Measurements from ENCODE around the gene STMN3. TPM values are rescaled to one million over a fixed set of nuclear protein-coding genes. Genes with fewer than 3 reads are reported as not detected.
A peak's percentile ranks its signal among the peaks of the same experiment; 100 is the strongest.

The STMN3 gene
- total RNA-seq, 1 experiment from 2014 or later = 42.7 TPM

DNA sequence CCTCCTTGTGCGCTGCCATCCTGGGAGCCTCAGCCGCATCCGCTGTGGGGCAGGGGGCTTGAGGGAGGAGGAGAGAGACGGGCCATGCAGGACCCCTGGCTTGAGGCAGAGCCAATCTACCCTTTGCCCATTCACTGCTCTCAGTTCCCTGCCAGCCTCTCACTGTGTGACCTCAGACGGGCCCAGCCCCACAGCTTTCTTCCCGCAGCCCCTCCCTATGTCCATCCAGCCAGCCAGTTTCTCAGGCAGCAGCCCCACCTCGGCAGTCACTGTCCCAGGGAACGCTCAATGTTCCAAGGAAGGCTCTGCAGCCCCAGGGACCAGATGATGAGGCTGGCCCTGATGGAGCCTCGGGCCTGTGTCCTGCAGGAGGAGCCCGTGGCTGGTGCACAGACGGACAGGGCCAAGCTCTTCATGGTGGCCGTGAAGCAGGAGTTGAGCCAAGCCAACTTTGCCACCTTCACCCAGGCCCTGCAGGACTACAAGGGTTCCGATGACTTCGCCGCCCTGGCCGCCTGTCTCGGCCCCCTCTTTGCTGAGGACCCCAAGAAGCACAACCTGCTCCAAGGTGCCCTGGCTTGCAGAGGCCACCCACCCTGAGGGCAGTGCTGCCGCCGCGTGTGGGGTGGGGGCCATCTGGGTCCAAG is 39.3 kb upstream of the STMN3 start:
- no peak for DNase-seq (ENCODE audit: low read depth, low spot score)
- ATAC-seq = peak; percentile 40
- Histone ChIP-seq H3K4me3 (ENCODE audit: low read depth in 2 of 2, low read length in 2 of 2) (no peak overlapping the region), H3K9me3 (ENCODE audit: control insufficient read depth, insufficient read depth, low read depth, low read length) (no peaks in the 10 kb centered on the region), H3K27me3 (ENCODE audit: control insufficient read depth, insufficient read depth, low read length) (no peaks in the 10 kb centered on the region), H3K36me3 (ENCODE audit: control insufficient read depth, insufficient read depth, low read length) (no peaks in the 10 kb centered on the region), H3K27ac (ENCODE audit: low read length) (0 out of 2 replicates have a peak overlapping the region, but pooled peaks have one; percentile 34), H3K4me1 (ENCODE audit: control insufficient read depth, insufficient read depth, low read length) (peaks cover 26% of the 10 kb centered on the region)
- intact Hi-C loops (cut with micrococcal nuclease; ENCODE audit: unreplicated experiment) (no loop called here), in situ Hi-C loops (cut with HindIII; ENCODE audit: low pct_unique_long_range_greater_than_20kb, low sequenced_read_pairs) (no loop called here)
- POLR2A ChIA-PET = no interaction called here
- CTCF ChIA-PET = no interaction called here
- no TSS peak for BruUV-seq (replicated peaks)
- TF ChIP-seq, protein P1, sequence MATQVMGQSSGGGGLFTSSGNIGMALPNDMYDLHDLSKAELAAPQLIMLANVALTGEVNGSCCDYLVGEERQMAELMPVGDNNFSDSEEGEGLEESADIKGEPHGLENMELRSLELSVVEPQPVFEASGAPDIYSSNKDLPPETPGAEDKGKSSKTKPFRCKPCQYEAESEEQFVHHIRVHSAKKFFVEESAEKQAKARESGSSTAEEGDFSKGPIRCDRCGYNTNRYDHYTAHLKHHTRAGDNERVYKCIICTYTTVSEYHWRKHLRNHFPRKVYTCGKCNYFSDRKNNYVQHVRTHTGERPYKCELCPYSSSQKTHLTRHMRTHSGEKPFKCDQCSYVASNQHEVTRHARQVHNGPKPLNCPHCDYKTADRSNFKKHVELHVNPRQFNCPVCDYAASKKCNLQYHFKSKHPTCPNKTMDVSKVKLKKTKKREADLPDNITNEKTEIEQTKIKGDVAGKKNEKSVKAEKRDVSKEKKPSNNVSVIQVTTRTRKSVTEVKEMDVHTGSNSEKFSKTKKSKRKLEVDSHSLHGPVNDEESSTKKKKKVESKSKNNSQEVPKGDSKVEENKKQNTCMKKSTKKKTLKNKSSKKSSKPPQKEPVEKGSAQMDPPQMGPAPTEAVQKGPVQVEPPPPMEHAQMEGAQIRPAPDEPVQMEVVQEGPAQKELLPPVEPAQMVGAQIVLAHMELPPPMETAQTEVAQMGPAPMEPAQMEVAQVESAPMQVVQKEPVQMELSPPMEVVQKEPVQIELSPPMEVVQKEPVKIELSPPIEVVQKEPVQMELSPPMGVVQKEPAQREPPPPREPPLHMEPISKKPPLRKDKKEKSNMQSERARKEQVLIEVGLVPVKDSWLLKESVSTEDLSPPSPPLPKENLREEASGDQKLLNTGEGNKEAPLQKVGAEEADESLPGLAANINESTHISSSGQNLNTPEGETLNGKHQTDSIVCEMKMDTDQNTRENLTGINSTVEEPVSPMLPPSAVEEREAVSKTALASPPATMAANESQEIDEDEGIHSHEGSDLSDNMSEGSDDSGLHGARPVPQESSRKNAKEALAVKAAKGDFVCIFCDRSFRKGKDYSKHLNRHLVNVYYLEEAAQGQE (IDR thresholded peaks at IDR 0.05; ENCODE audit: insufficient read depth in 1 of 2, low read depth in 2 of 2, low read length in 1 of 2) = 0 out of 4 replicates have a peak, but pooled peaks of 1 of the 2 experiments have one; percentile 13
- no peak for TF ChIP-seq POLR2AphosphoS5 (IDR thresholded peaks at IDR 0.05; ENCODE audit: low read depth, low read length)

DNA sequence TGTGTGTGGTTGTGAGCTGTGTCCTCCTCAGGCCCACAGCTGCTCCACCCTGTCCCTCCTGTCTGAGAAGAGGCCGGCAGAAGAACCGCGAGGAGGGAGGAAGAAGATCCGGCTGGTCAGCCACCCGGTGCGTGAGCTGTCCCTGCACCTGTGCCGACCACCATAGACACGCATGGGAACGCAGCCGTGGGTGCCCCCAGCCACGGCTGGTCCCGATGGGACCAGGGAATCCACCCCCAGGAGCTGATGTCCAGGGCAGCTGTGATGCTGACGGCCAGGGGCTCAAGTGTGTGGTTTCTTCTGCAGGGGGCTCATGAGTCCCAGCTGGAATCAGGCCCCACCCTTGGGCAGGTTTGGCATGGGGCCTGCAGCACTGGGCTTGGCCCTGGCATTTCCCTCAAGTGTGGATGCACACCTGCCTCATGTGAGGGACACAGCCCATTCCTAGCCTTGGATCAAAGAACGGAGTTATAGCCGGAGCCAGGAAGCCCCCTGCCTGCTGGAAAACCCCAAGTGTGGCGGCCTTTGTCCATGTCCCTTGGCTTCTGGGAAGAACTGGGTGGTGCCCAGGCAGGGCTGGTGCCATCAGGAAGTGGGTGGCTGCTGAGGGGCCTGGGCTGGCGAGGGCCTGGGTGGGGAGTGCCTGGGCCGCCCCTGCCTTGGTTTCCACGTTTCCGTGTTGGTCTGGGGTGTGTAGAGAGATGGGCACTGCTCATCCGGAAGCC is 38.6 kb upstream of the STMN3 start:
- Histone ChIP-seq H3K27me3 (ENCODE audit: control insufficient read depth, insufficient read depth, low read length) (no peaks in the 10 kb centered on the region), H3K4me3 (ENCODE audit: low read depth in 2 of 2, low read length in 2 of 2) (no peak overlapping the region), H3K9me3 (ENCODE audit: control insufficient read depth, insufficient read depth, low read depth, low read length) (no peaks in the 10 kb centered on the region), H3K4me1 (ENCODE audit: control insufficient read depth, insufficient read depth, low read length) (peaks cover 23% of the 10 kb centered on the region), H3K27ac (ENCODE audit: low read length) (peak overlapping the region; percentile 34; the same call in 1 of the 2 replicates), H3K36me3 (ENCODE audit: control insufficient read depth, insufficient read depth, low read length) (no peaks in the 10 kb centered on the region)
- ATAC-seq (no peak), DNase-seq (ENCODE audit: low read depth, low spot score) (no peak)
- CTCF ChIA-PET = no interaction called here
- POLR2A ChIA-PET = no interaction called here
- no TSS peak for BruUV-seq (replicated peaks)
- in situ Hi-C loops (cut with HindIII; ENCODE audit: low pct_unique_long_range_greater_than_20kb, low sequenced_read_pairs) = no loop called here
- intact Hi-C loops (cut with micrococcal nuclease; ENCODE audit: unreplicated experiment) = no loop called here
- TF ChIP-seq, protein P2, sequence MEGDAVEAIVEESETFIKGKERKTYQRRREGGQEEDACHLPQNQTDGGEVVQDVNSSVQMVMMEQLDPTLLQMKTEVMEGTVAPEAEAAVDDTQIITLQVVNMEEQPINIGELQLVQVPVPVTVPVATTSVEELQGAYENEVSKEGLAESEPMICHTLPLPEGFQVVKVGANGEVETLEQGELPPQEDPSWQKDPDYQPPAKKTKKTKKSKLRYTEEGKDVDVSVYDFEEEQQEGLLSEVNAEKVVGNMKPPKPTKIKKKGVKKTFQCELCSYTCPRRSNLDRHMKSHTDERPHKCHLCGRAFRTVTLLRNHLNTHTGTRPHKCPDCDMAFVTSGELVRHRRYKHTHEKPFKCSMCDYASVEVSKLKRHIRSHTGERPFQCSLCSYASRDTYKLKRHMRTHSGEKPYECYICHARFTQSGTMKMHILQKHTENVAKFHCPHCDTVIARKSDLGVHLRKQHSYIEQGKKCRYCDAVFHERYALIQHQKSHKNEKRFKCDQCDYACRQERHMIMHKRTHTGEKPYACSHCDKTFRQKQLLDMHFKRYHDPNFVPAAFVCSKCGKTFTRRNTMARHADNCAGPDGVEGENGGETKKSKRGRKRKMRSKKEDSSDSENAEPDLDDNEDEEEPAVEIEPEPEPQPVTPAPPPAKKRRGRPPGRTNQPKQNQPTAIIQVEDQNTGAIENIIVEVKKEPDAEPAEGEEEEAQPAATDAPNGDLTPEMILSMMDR (IDR thresholded peaks at IDR 0.05) = no peak
- TF ChIP-seq, protein P1 (IDR thresholded peaks at IDR 0.05; ENCODE audit: insufficient read depth in 1 of 2, low read depth in 2 of 2, low read length in 1 of 2) = no peak
- TF ChIP-seq SIN3A (IDR thresholded peaks at IDR 0.05; ENCODE audit: borderline replicate concordance, insufficient read depth, low read depth, low read length) (no peak), POLR2AphosphoS5 (IDR thresholded peaks at IDR 0.05; ENCODE audit: low read depth, low read length) (no peak; the same call in 1 of the 2 replicates), TCF7L2 (IDR thresholded peaks at IDR 0.05; ENCODE audit: low read depth, low read length) (no peak)
